Measurements from ENCODE around the gene C16orf87.
"Not testable (repeated sequence)": the region's sequence is repeated elsewhere in the genome, so short reads cannot be mapped to it uniquely, and the experiment has no call there.

The C16orf87 gene

DNA sequence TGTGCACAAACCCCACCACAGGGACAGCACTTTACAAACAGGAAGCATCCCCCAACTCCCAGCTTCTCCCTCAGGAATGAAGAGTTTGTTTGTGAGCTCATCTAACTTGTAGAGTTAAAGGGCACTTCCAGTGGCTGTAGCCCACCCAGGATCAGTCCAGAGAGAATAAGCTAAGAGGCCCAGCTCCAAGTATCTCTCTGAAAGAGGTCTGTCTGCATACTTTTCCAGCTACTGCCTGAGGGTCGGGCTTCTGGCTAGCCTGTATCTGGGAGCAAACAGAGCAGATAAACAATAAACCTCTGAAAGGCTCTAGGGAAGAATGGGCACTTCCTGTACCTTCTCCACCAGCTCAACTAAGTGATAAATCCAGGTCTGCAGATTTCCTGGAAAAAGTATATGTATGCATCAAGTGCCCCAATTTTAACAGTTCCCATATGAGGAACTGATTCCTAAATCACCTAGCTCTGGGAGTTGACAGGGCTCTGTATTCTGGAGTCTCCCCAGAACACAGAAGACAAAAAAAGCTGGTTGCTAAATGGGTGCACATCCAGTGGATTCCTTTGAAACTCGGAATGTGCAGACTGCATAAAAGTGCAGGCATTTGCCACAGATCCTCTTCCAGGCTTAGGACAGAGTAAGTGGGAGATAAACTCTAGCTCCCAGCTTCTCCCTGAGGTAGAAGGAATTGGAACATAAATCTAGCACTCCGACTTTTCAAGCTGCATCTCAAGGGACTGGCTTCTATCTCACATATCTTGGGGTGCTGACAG lies 45.7 kb downstream of the C16orf87 start:
- Histone ChIP-seq H3K27ac (ENCODE audit: insufficient read depth, low read depth, low read length, poor library complexity, severe bottlenecking) (no peak overlapping the region), H3K36me3 (ENCODE audit: control insufficient read depth, insufficient read depth, low read length) (no peaks in the 10 kb centered on the region), H3K4me1 (ENCODE audit: control insufficient read depth, insufficient read depth, low read length) (no peaks in the 10 kb centered on the region), H3K27me3 (ENCODE audit: control insufficient read depth, insufficient read depth, low read length, poor library complexity, severe bottlenecking) (no peaks in the 10 kb centered on the region), H3K4me3 (ENCODE audit: insufficient read depth, low read depth, low read length) (no peak overlapping the region), H3K9me3 (ENCODE audit: control insufficient read depth, low read length) (no peaks in the 10 kb centered on the region)
- 80 to 85% methylated on average over 3 of the region's 3 CpGs for WGBS, 2 experiments

DNA sequence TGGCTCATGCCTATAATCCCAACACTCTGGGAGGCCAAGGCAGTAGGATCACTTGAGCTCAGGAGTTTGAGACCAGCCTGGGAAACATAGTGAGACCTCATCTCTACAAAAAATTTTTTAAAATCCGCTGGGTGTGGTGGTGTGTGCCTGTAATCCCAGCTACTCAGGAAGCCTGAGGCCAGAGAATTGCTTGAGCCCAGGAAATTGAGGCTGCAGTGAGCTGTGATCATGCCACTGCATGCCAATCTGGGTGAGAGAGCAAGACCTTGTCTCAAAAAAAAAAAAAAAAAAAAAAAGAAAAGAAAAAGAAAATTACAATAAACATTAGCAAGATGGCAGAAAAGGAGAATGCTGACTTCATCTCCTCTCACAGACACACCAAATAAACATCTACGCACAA lies 46.4 kb downstream of the C16orf87 start:
- not testable (repeated sequence) for H3K27me3 ChIP-seq (ENCODE audit: control insufficient read depth, insufficient read depth, low read length, poor library complexity, severe bottlenecking); H3K36me3 ChIP-seq (ENCODE audit: control insufficient read depth, insufficient read depth, low read length); H3K9me3 ChIP-seq (ENCODE audit: control insufficient read depth, low read length); H3K27ac ChIP-seq (ENCODE audit: insufficient read depth, low read depth, low read length, poor library complexity, severe bottlenecking); H3K4me3 ChIP-seq (ENCODE audit: insufficient read depth, low read depth, low read length); H3K4me1 ChIP-seq (ENCODE audit: control insufficient read depth, insufficient read depth, low read length)
- 97 to 98% methylated on average over 2 of the region's 2 CpGs for WGBS, 2 experiments

GRCh38 chr16:46783800-46784199 lies 47.2 kb downstream of the C16orf87 start:
- H3K4me3 ChIP-seq (ENCODE audit: insufficient read depth, low read depth, low read length) = no peak overlapping the region
- WGBS, 2 experiments = 93 to 98% methylated on average over 4 of the region's 4 CpGs
- no peaks in the 10 kb centered on the region for H3K9me3 ChIP-seq (ENCODE audit: control insufficient read depth, low read length)
- no peaks in the 10 kb centered on the region for H3K27me3 ChIP-seq (ENCODE audit: control insufficient read depth, insufficient read depth, low read length, poor library complexity, severe bottlenecking)
- H3K4me1 ChIP-seq (ENCODE audit: control insufficient read depth, insufficient read depth, low read length) = no peaks in the 10 kb centered on the region
- no peak overlapping the region for H3K27ac ChIP-seq (ENCODE audit: insufficient read depth, low read depth, low read length, poor library complexity, severe bottlenecking)
- H3K36me3 ChIP-seq (ENCODE audit: control insufficient read depth, insufficient read depth, low read length) = no peaks in the 10 kb centered on the region

DNA sequence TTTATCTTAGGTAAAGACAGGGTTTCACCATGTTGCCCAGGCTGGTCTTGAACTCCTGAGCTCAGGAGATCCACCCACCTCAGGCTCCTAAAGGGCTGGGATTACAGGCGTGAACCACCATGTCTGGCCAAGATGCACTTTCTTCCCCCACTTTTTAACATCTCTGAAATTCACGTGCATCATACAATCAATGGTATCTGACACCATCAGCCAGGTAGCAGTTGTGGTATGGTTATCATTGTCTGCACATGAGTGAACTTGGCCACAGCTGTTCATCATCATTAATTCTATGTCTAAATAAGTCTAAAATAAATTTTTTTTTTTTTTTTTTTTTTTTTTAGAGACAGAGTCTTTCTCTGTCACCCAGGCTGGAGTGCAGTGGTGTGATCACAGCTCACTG lies 48.7 kb downstream of the C16orf87 start:
- no peaks in the 10 kb centered on the region for H3K36me3 ChIP-seq (ENCODE audit: control insufficient read depth, insufficient read depth, low read length)
- no peaks in the 10 kb centered on the region for H3K4me1 ChIP-seq (ENCODE audit: control insufficient read depth, insufficient read depth, low read length)
- 96 to 98% methylated on average over 2 of the region's 2 CpGs for WGBS, 2 experiments
- no peak overlapping the region for H3K4me3 ChIP-seq (ENCODE audit: insufficient read depth, low read depth, low read length)
- H3K9me3 ChIP-seq (ENCODE audit: control insufficient read depth, low read length) = no peaks in the 10 kb centered on the region
- no peaks in the 10 kb centered on the region for H3K27me3 ChIP-seq (ENCODE audit: control insufficient read depth, insufficient read depth, low read length, poor library complexity, severe bottlenecking)
- H3K27ac ChIP-seq (ENCODE audit: insufficient read depth, low read depth, low read length, poor library complexity, severe bottlenecking) = no peak overlapping the region

DNA sequence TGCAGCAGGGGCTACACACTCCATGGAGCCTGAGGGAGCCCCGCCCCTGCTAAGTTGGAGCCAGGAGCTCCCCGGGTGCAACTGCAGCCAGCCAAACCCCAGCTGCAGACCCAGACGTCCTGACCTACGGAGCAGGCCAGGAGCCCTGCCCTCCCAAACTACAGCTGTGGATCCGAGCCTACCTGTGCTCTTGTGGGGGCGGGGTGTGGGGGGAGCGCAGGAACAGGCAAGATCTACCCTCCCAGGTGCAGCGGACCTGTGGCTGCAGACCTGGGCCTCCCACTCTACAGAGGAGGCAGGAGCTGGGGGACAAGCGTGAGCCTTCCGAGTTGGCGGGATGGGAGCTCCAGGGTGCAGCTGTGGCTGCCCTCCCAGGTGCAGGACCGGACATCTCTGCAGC lies 53.2 kb downstream of the C16orf87 start:
- Histone ChIP-seq H3K27ac (ENCODE audit: insufficient read depth, low read depth, low read length, poor library complexity, severe bottlenecking) (no peak overlapping the region), H3K27me3 (ENCODE audit: control insufficient read depth, insufficient read depth, low read length, poor library complexity, severe bottlenecking) (no peaks in the 10 kb centered on the region), H3K36me3 (ENCODE audit: control insufficient read depth, insufficient read depth, low read length) (no peaks in the 10 kb centered on the region), H3K4me3 (ENCODE audit: insufficient read depth, low read depth, low read length) (no peak overlapping the region), H3K9me3 (ENCODE audit: control insufficient read depth, low read length) (no peaks in the 10 kb centered on the region), H3K4me1 (ENCODE audit: control insufficient read depth, insufficient read depth, low read length) (no peaks in the 10 kb centered on the region)
- WGBS, 2 experiments = 86 to 90% methylated on average over 12 of the region's 12 CpGs

DNA sequence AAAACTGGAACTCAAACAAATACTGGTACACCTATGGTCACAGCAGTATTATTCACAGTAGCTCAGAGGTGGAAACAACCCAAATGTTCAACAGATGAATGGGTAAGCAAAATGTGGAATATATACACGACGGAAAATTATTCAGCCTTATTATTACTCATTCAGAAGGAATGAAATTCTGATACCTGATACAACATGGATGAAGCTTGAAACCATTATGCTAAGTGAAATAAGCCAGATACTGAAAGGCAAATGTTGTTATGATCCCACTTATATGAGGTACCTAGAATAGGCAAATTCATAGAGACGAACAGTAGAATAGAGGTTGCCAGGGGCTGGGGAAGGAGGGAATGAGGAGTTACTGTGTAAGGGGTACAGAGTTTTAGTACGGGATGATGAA lies 55.8 kb downstream of the C16orf87 start:
- Histone ChIP-seq H3K4me1 (ENCODE audit: control insufficient read depth, insufficient read depth, low read length) (no peaks in the 10 kb centered on the region), H3K9me3 (ENCODE audit: control insufficient read depth, low read length) (no peaks in the 10 kb centered on the region), H3K36me3 (ENCODE audit: control insufficient read depth, insufficient read depth, low read length) (no peaks in the 10 kb centered on the region), H3K27me3 (ENCODE audit: control insufficient read depth, insufficient read depth, low read length, poor library complexity, severe bottlenecking) (no peaks in the 10 kb centered on the region), H3K4me3 (ENCODE audit: insufficient read depth, low read depth, low read length) (no peak overlapping the region), H3K27ac (ENCODE audit: insufficient read depth, low read depth, low read length, poor library complexity, severe bottlenecking) (no peak overlapping the region)
- 90 to 93% methylated on average over 2 to 4 of the region's 4 CpGs for WGBS, 2 experiments

- WGBS, 2 experiments = 86 to 96% methylated on average over 3 of the region's 3 CpGs
- no peaks in the 10 kb centered on the region for H3K36me3 ChIP-seq (ENCODE audit: control insufficient read depth, insufficient read depth, low read length)
Observed at GRCh38 chr16:46774743-46775177, 56.2 kb downstream of the C16orf87 start.

GRCh38 chr16:46772463-46772862 lies 58.5 kb downstream of the C16orf87 start:
- Histone ChIP-seq H3K36me3 (ENCODE audit: control insufficient read depth, insufficient read depth, low read length) (no peaks in the 10 kb centered on the region), H3K4me1 (ENCODE audit: control insufficient read depth, insufficient read depth, low read length) (no peaks in the 10 kb centered on the region), H3K27ac (ENCODE audit: insufficient read depth, low read depth, low read length, poor library complexity, severe bottlenecking) (no peak overlapping the region), H3K27me3 (ENCODE audit: control insufficient read depth, insufficient read depth, low read length, poor library complexity, severe bottlenecking) (no peaks in the 10 kb centered on the region), H3K9me3 (ENCODE audit: control insufficient read depth, low read length) (no peaks in the 10 kb centered on the region), H3K4me3 (ENCODE audit: insufficient read depth, low read depth, low read length) (no peak overlapping the region)
- WGBS, 2 experiments = 95 to 96% methylated on average over 4 of the region's 4 CpGs

More at GRCh38 chr16:46774743-46775177, 56.2 kb downstream of the C16orf87 start:
- no peak overlapping the region for H3K27ac ChIP-seq (ENCODE audit: insufficient read depth, low read depth, low read length, poor library complexity, severe bottlenecking)
- no peaks in the 10 kb centered on the region for H3K4me1 ChIP-seq (ENCODE audit: control insufficient read depth, insufficient read depth, low read length)
- H3K9me3 ChIP-seq (ENCODE audit: control insufficient read depth, low read length) = no peaks in the 10 kb centered on the region
- H3K4me3 ChIP-seq (ENCODE audit: insufficient read depth, low read depth, low read length) = no peak overlapping the region
- no peaks in the 10 kb centered on the region for H3K27me3 ChIP-seq (ENCODE audit: control insufficient read depth, insufficient read depth, low read length, poor library complexity, severe bottlenecking)

DNA sequence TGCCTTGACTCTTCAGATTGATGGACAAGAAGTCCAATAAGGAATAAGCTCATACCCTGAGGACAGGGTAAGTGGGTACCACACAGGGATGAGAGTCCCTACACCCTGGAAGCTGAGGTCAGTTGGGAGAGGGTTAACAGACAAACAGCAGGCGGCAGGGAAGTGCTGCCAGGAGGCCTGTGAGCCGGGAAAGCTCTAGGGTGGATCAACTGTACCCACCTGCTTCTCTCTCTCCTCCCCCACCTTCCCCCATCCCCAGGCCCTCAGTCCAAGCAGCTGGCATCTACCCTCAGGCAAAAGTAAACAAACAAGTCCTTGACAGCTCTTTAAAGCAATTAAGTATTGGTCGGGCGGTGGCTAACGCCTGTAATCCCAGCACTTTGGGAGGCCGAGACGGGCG lies 62.2 kb downstream of the C16orf87 start:
- 75 to 76% methylated on average over 8 of the region's 8 CpGs for WGBS, 2 experiments
- no peak overlapping the region for H3K4me3 ChIP-seq (ENCODE audit: insufficient read depth, low read depth, low read length)

GRCh38 chr16:46765050-46765449 lies 65.9 kb downstream of the C16orf87 start:
- no peaks in the 10 kb centered on the region for H3K4me1 ChIP-seq (ENCODE audit: control insufficient read depth, insufficient read depth, low read length)
- WGBS, 2 experiments = 89 to 92% methylated on average over 7 of the region's 7 CpGs
- H3K9me3 ChIP-seq (ENCODE audit: control insufficient read depth, low read length) = no peaks in the 10 kb centered on the region
- no peak overlapping the region for H3K27ac ChIP-seq (ENCODE audit: insufficient read depth, low read depth, low read length, poor library complexity, severe bottlenecking)
- no peaks in the 10 kb centered on the region for H3K27me3 ChIP-seq (ENCODE audit: control insufficient read depth, insufficient read depth, low read length, poor library complexity, severe bottlenecking)
- H3K4me3 ChIP-seq (ENCODE audit: insufficient read depth, low read depth, low read length) = no peak overlapping the region
- H3K36me3 ChIP-seq (ENCODE audit: control insufficient read depth, insufficient read depth, low read length) = no peaks in the 10 kb centered on the region

More for the DNA sequence above, 62.2 kb downstream of the C16orf87 start:
- no peaks in the 10 kb centered on the region for H3K36me3 ChIP-seq (ENCODE audit: control insufficient read depth, insufficient read depth, low read length)
- no peaks in the 10 kb centered on the region for H3K9me3 ChIP-seq (ENCODE audit: control insufficient read depth, low read length)
- H3K27ac ChIP-seq (ENCODE audit: insufficient read depth, low read depth, low read length, poor library complexity, severe bottlenecking) = no peak overlapping the region
- no peaks in the 10 kb centered on the region for H3K27me3 ChIP-seq (ENCODE audit: control insufficient read depth, insufficient read depth, low read length, poor library complexity, severe bottlenecking)
- no peaks in the 10 kb centered on the region for H3K4me1 ChIP-seq (ENCODE audit: control insufficient read depth, insufficient read depth, low read length)

Measured in ectodermal cell (in vitro differentiated cells).